ENCODE measurements around the gene UBE2O. TPM values are rescaled to one million over a fixed set of nuclear protein-coding genes. Genes with fewer than 3 reads are reported as not detected.

The UBE2O gene
- total and polyA plus RNA-seq, 9 donors, result 8.3 to 37.2 (median 27.9) TPM

DNA sequence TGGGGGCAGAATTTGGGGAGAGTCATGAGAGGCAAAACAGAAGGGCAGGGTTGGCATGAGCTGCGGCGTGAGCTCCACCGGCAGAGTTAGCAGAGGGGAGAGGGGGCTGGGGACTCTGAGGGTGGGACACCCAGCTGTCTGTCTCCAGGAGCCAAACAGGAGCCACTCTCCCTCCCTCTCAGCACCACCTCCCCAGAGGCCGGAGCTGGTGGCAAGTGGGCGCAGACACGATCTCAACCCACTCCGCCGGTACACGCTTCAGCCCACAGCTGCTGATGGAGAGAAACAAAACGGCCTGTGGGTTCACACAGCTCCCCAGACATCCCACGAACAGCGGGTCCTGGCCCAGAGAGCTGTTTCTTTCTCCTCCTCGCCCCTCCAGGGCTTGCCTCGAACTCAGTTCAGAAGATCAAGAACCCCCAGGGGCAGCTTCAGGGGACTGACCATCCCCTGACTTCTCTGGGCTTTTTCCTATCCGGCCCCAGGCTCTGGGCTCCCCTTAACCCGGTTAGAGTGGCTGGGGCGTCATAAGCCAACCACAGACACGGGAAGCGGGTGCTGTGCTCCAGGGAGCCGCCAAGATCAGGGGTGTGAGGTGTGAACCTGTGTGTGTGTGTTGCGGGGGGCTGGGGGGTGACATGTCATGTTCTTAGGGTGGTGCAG lies 40.7 kb upstream of the UBE2O start:
- H3K27me3 ChIP-seq, result no peaks in the 10 kb centered on the region
- no peaks in the 10 kb centered on the region for H3K36me3 ChIP-seq
- H3K4me1 ChIP-seq (ENCODE audit: insufficient read depth), result peaks cover 21% of the 10 kb centered on the region
- peak overlapping the region in 1 of 2 donors; percentile 39 for H3K27ac ChIP-seq
- no peaks in the 10 kb centered on the region for H3K9me3 ChIP-seq
- 68 to 77% (median 69%) methylated on average over 21 of the region's 21 CpGs for WGBS, 3 donors
- no peak for DNase-seq
- TF ChIP-seq CTCF (IDR thresholded peaks at IDR 0.05) (no peak), EP300 (IDR thresholded peaks at IDR 0.05) (no peak), POLR2A (IDR thresholded peaks at IDR 0.05) (no peak)
- intact Hi-C loops (cut with DNase I), result no loop called here
- H3K4me3 ChIP-seq, result no peak overlapping the region

DNA sequence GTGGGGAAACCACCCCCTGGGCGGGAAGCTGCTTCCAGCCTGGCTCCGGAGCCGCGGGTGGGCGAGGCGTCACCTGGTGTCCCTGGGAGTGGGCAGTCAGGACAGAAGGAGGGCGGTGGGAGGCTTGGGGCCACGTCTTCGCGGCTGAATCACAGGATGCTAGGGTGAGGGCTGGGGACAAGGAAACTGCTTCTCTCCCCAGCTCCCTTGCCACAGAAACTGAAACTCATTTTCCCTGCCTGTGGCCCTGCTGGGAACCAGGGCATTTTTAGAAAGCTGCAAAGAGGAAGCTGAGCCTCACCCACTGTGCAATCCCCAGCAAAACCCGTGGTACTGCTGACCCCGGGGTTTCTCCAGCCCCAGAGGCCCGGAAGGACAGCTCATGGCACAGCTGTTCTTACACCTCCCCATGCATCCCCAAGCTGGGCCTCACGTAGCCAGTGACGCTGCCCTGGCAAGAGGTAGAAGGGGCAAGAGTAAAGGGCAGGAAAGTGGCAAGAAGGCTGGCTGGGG lies 40.1 kb upstream of the UBE2O start:
- peak overlapping the region in 1 of 2 donors; percentile 39 for H3K27ac ChIP-seq
- no peak overlapping the region for H3K4me3 ChIP-seq
- 17 to 25% (median 19%) methylated on average over 15 of the region's 15 CpGs for WGBS, 3 donors
- H3K27me3 ChIP-seq, result no peaks in the 10 kb centered on the region
- TF ChIP-seq POLR2A (IDR thresholded peaks at IDR 0.05) (no peak), CTCF (IDR thresholded peaks at IDR 0.05) (no peak), EP300 (IDR thresholded peaks at IDR 0.05) (no peak)
- intact Hi-C loops (cut with DNase I), result no loop called here
- no peaks in the 10 kb centered on the region for H3K36me3 ChIP-seq
- H3K4me1 ChIP-seq (ENCODE audit: insufficient read depth), result peaks cover 16% of the 10 kb centered on the region
- peak in 3 of 5 donors; percentile 51 to 68 (median 55) for DNase-seq
- no peaks in the 10 kb centered on the region for H3K9me3 ChIP-seq

- Histone ChIP-seq H3K36me3 (no peaks in the 10 kb centered on the region), H3K4me1 (ENCODE audit: insufficient read depth) (peaks cover 9% of the 10 kb centered on the region), H3K27me3 (no peaks in the 10 kb centered on the region), H3K9me3 (no peaks in the 10 kb centered on the region), H3K27ac (peak overlapping the region in 1 of 2 donors; percentile 39), H3K4me3 (no peak overlapping the region)
- no peak for DNase-seq
- WGBS, 3 donors, result 83 to 87% (median 84%) methylated on average over 10 to 11 of the region's 11 CpGs
- TF ChIP-seq EP300 (IDR thresholded peaks at IDR 0.05), result no peak
- TF ChIP-seq POLR2A (IDR thresholded peaks at IDR 0.05), result no peak
- TF ChIP-seq CTCF (IDR thresholded peaks at IDR 0.05), result no peak
- intact Hi-C loops (cut with DNase I), result no loop called here
Observed at GRCh38 chr17:76492123-76492988, 39.4 kb upstream of the UBE2O start.

DNA sequence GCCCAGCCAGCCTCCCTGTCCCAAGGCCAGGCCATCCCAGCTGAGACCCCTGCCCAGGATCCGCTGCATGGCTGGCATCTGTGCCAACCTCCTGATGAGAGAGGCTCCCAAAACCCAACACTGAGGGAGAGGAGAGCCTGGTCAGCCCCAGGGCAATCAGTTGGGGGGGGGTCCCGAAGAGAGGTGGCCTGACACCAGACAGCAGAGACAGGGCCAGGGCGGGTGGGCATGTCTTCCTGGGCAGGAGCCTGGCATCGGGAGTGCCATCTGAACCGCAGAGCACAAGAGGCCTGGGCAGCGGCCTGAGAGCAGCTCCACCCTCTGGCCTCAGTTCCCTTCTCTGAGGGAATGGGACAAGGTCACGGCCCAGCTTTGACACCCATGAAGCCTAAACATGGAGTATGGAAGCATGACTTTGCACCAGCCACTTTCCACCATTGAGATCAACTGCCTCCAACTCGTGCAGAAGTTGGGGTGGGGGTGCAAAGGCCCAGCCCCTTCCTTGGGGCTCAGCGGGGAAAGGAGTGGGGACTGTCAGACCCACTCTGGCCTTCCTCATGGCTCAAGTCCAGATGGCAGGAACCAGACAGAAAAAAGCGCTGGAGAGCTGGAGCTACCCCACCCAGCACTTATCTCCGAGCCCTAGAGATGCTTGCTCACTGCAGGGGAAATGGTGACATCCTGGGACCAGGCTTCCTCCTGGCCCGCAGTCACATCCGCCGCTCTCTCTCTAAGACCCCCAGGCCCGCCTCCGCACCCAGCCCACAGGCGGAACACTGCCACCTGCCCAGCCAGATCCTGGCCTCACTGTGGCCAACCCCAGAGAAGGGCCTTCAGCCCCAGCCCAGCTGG lies 38.5 kb upstream of the UBE2O start:
- Histone ChIP-seq H3K9me3 (no peaks in the 10 kb centered on the region), H3K27ac (no peak overlapping the region), H3K4me3 (no peak overlapping the region), H3K36me3 (no peaks in the 10 kb centered on the region), H3K27me3 (no peaks in the 10 kb centered on the region), H3K4me1 (ENCODE audit: insufficient read depth) (peaks cover 9% of the 10 kb centered on the region)
- DNase-seq, result no peak
- WGBS, 3 donors, result 86 to 94% (median 92%) methylated on average over 17 of the region's 17 CpGs
- intact Hi-C loops (cut with DNase I), result no loop called here
- no peak for TF ChIP-seq EP300 (IDR thresholded peaks at IDR 0.05)
- TF ChIP-seq POLR2A (IDR thresholded peaks at IDR 0.05), result no peak
- TF ChIP-seq CTCF (IDR thresholded peaks at IDR 0.05), result no peak

All from ovary (tissue), 9 donors.